ENCODE measurements around the gene C3orf52. TPM values are rescaled to one million over a fixed set of nuclear protein-coding genes. Genes with fewer than 3 reads are reported as not detected.
A peak's percentile ranks its signal among the peaks of the same experiment; 100 is the strongest.

The C3orf52 gene
- total and polyA plus RNA-seq, 10 of the 15 experiments (the other 5 are each of a cell fraction or from before 2014, with no cell fraction given) = 0.15 to 1.9 (median 0.73) TPM

GRCh38 chr3:112117841-112118571, 31.8 kb downstream of the C3orf52 start (continued):
- no peak for TF ChIP-seq ZBTB4 (CRISPR knock-in tag; IDR thresholded peaks at IDR 0.05)
- no peak for TF ChIP-seq TCF3 (IDR thresholded peaks at IDR 0.05; ENCODE audit: borderline replicate concordance, insufficient read depth, low read depth, low read length)
- TF ChIP-seq NBN (IDR thresholded peaks at IDR 0.05) = 0 out of 2 replicates have a peak, but pooled peaks have one; percentile 23
- TF ChIP-seq NRF1 (conservative IDR thresholded peaks at IDR 0.05; ENCODE audit: low read depth, low read length) = no peak
- no peak for TF ChIP-seq CEBPB (IDR thresholded peaks at IDR 0.05; ENCODE audit: borderline replicate concordance in 1 of 2, low read depth in 2 of 2, low read length in 2 of 2)
- TF ChIP-seq GABPA (IDR thresholded peaks at IDR 0.05; ENCODE audit: low read depth) = peak; percentile 12; the same call in 1 of the 2 replicates
- no peak for TF ChIP-seq ZSCAN29 (IDR thresholded peaks at IDR 0.05)
- TF ChIP-seq E2F4 (IDR thresholded peaks at IDR 0.05; ENCODE audit: low read depth, low read length) = no peak
- no peak for TF ChIP-seq ZBTB33 (IDR thresholded peaks at IDR 0.05)
- no peak for TF ChIP-seq MXI1 (IDR thresholded peaks at IDR 0.05; ENCODE audit: low read depth, low read length)
- no peak for TF ChIP-seq CBFB (IDR thresholded peaks at IDR 0.05; ENCODE audit: low read depth)
- TF ChIP-seq STAT3 (IDR thresholded peaks at IDR 0.05; ENCODE audit: low read depth, low read length) = no peak
- no peak for TF ChIP-seq CBX5 (IDR thresholded peaks at IDR 0.05; ENCODE audit: low read depth)
- no peak for TF ChIP-seq RB1 (IDR thresholded peaks at IDR 0.05; ENCODE audit: borderline replicate concordance)
- no peak for TF ChIP-seq STAT1 (conservative IDR thresholded peaks at IDR 0.05)
- TF ChIP-seq BRCA1 (IDR thresholded peaks at IDR 0.05; ENCODE audit: low read depth, low read length) = no peak
- TF ChIP-seq PAX5 (IDR thresholded peaks at IDR 0.05; ENCODE audit: borderline replicate concordance, low read depth, low read length) = no peak
- TF ChIP-seq CHD2 (IDR thresholded peaks at IDR 0.05; ENCODE audit: borderline replicate concordance, low read depth, low read length) = no peak
- TF ChIP-seq CUX1 (IDR thresholded peaks at IDR 0.05; ENCODE audit: insufficient replicate concordance, low read depth, low read length) = no peak
